ENCODE data around the gene ALPL.

Gene ALPL

GRCh38 chr1:21601278-21602048 lies 92.2 kb downstream of the ALPL start:
- whole genome bisulfite sequencing, 2 experiments (ENCODE audit: insufficient coverage in 2 of 2) = 92 to 95% methylated on average over 15 to 21 of the region's 30 CpGs

GRCh38 chr1:21603177-21604138 lies 94.2 kb downstream of the ALPL start:
- Histone ChIP-seq H3K27ac (ENCODE audit: low read depth, low read length, severe bottlenecking) (no peak overlapping the region), H3K9me3 (ENCODE audit: control insufficient read depth, low read length) (no peaks in the 10 kb centered on the region), H3K4me1 (ENCODE audit: control insufficient read depth, insufficient read depth, low read length, poor library complexity, severe bottlenecking) (peaks cover 4% of the 10 kb centered on the region), H3K36me3 (ENCODE audit: control insufficient read depth, insufficient read depth, low read length) (no peaks in the 10 kb centered on the region), H3K4me3 (ENCODE audit: extremely low read depth, insufficient read depth, low read length, poor library complexity, severe bottlenecking) (no peak overlapping the region)
- 87 to 92% methylated on average over 38 of the region's 39 CpGs for WGBS, 2 experiments (ENCODE audit: insufficient coverage in 2 of 2)

More at GRCh38 chr1:21601278-21602048, 92.2 kb downstream of the ALPL start:
- Histone ChIP-seq H3K4me1 (ENCODE audit: control insufficient read depth, insufficient read depth, low read length, poor library complexity, severe bottlenecking) (no peaks in the 10 kb centered on the region), H3K27ac (ENCODE audit: low read depth, low read length, severe bottlenecking) (no peak overlapping the region), H3K9me3 (ENCODE audit: control insufficient read depth, low read length) (no peaks in the 10 kb centered on the region), H3K36me3 (ENCODE audit: control insufficient read depth, insufficient read depth, low read length) (no peaks in the 10 kb centered on the region), H3K4me3 (ENCODE audit: extremely low read depth, insufficient read depth, low read length, poor library complexity, severe bottlenecking) (no peak overlapping the region)

GRCh38 chr1:21604208-21604957 lies 95.2 kb downstream of the ALPL start:
- Histone ChIP-seq H3K36me3 (ENCODE audit: control insufficient read depth, insufficient read depth, low read length) (no peaks in the 10 kb centered on the region), H3K4me3 (ENCODE audit: extremely low read depth, insufficient read depth, low read length, poor library complexity, severe bottlenecking) (no peak overlapping the region), H3K4me1 (ENCODE audit: control insufficient read depth, insufficient read depth, low read length, poor library complexity, severe bottlenecking) (peaks cover 12% of the 10 kb centered on the region), H3K27ac (ENCODE audit: low read depth, low read length, severe bottlenecking) (no peak overlapping the region), H3K9me3 (ENCODE audit: control insufficient read depth, low read length) (no peaks in the 10 kb centered on the region)
- 89 to 93% methylated on average over 10 to 12 of the region's 12 CpGs for WGBS, 2 experiments (ENCODE audit: insufficient coverage in 2 of 2)

- Histone ChIP-seq H3K4me1 (ENCODE audit: control insufficient read depth, insufficient read depth, low read length, poor library complexity, severe bottlenecking) (peaks cover 12% of the 10 kb centered on the region), H3K27ac (ENCODE audit: low read depth, low read length, severe bottlenecking) (no peak overlapping the region), H3K4me3 (ENCODE audit: extremely low read depth, insufficient read depth, low read length, poor library complexity, severe bottlenecking) (no peak overlapping the region), H3K36me3 (ENCODE audit: control insufficient read depth, insufficient read depth, low read length) (no peaks in the 10 kb centered on the region), H3K9me3 (ENCODE audit: control insufficient read depth, low read length) (no peaks in the 10 kb centered on the region)
- 84 to 85% methylated on average over 6 to 7 of the region's 7 CpGs for WGBS, 2 experiments (ENCODE audit: insufficient coverage in 2 of 2)
Measured at GRCh38 chr1:21605012-21605715, 95.9 kb downstream of the ALPL start.

- no peak overlapping the region for H3K4me3 ChIP-seq (ENCODE audit: extremely low read depth, insufficient read depth, low read length, poor library complexity, severe bottlenecking)
- WGBS, 2 experiments (ENCODE audit: insufficient coverage in 2 of 2) = 84 to 88% methylated on average over 12 to 14 of the region's 15 CpGs
- no peaks in the 10 kb centered on the region for H3K36me3 ChIP-seq (ENCODE audit: control insufficient read depth, insufficient read depth, low read length)
- H3K27ac ChIP-seq (ENCODE audit: low read depth, low read length, severe bottlenecking) = no peak overlapping the region
- H3K9me3 ChIP-seq (ENCODE audit: control insufficient read depth, low read length) = no peaks in the 10 kb centered on the region
- peaks cover 12% of the 10 kb centered on the region for H3K4me1 ChIP-seq (ENCODE audit: control insufficient read depth, insufficient read depth, low read length, poor library complexity, severe bottlenecking)
Measured at GRCh38 chr1:21605964-21606705, 96.9 kb downstream of the ALPL start.

GRCh38 chr1:21607549-21608529 lies 98.6 kb downstream of the ALPL start:
- 52 to 63% methylated on average over 17 to 37 of the region's 37 CpGs for WGBS, 2 experiments (ENCODE audit: insufficient coverage in 2 of 2)
- Histone ChIP-seq H3K9me3 (ENCODE audit: control insufficient read depth, low read length) (no peaks in the 10 kb centered on the region), H3K4me3 (ENCODE audit: extremely low read depth, insufficient read depth, low read length, poor library complexity, severe bottlenecking) (no peak overlapping the region), H3K36me3 (ENCODE audit: control insufficient read depth, insufficient read depth, low read length) (no peaks in the 10 kb centered on the region), H3K4me1 (ENCODE audit: control insufficient read depth, insufficient read depth, low read length, poor library complexity, severe bottlenecking) (peaks cover 12% of the 10 kb centered on the region), H3K27ac (ENCODE audit: low read depth, low read length, severe bottlenecking) (no peak overlapping the region)

- Histone ChIP-seq H3K4me1 (ENCODE audit: control insufficient read depth, insufficient read depth, low read length, poor library complexity, severe bottlenecking) (peaks cover 12% of the 10 kb centered on the region), H3K9me3 (ENCODE audit: control insufficient read depth, low read length) (no peaks in the 10 kb centered on the region), H3K27ac (ENCODE audit: low read depth, low read length, severe bottlenecking) (peak overlapping the region; percentile 29), H3K36me3 (ENCODE audit: control insufficient read depth, insufficient read depth, low read length) (no peaks in the 10 kb centered on the region), H3K4me3 (ENCODE audit: extremely low read depth, insufficient read depth, low read length, poor library complexity, severe bottlenecking) (no peak overlapping the region)
- 56 to 94% methylated on average over 2 of the region's 4 CpGs for WGBS, 2 experiments (ENCODE audit: insufficient coverage in 2 of 2)
Measured at GRCh38 chr1:21608798-21609197, 99.6 kb downstream of the ALPL start.

GRCh38 chr1:21610027-21610426 lies 100.8 kb downstream of the ALPL start:
- Histone ChIP-seq H3K9me3 (ENCODE audit: control insufficient read depth, low read length) (no peaks in the 10 kb centered on the region), H3K4me3 (ENCODE audit: extremely low read depth, insufficient read depth, low read length, poor library complexity, severe bottlenecking) (no peak overlapping the region), H3K4me1 (ENCODE audit: control insufficient read depth, insufficient read depth, low read length, poor library complexity, severe bottlenecking) (peaks cover 12% of the 10 kb centered on the region), H3K36me3 (ENCODE audit: control insufficient read depth, insufficient read depth, low read length) (no peaks in the 10 kb centered on the region), H3K27ac (ENCODE audit: low read depth, low read length, severe bottlenecking) (no peak overlapping the region)
- WGBS, 2 experiments (ENCODE audit: insufficient coverage in 2 of 2) = 91 to 95% methylated on average over 15 of the region's 16 CpGs

Data from mesodermal cell (in vitro differentiated cells).